ENCODE measurements around the gene SIN3B. TPM values are rescaled to one million over a fixed set of nuclear protein-coding genes. Genes with fewer than 3 reads are reported as not detected.

Gene SIN3B
- total and polyA plus RNA-seq, 9 of the 15 experiments (the other 6 are each of a cell fraction or from before 2014, with no cell fraction given), result 0.51 to 34.2 (median 14.3) TPM

DNA sequence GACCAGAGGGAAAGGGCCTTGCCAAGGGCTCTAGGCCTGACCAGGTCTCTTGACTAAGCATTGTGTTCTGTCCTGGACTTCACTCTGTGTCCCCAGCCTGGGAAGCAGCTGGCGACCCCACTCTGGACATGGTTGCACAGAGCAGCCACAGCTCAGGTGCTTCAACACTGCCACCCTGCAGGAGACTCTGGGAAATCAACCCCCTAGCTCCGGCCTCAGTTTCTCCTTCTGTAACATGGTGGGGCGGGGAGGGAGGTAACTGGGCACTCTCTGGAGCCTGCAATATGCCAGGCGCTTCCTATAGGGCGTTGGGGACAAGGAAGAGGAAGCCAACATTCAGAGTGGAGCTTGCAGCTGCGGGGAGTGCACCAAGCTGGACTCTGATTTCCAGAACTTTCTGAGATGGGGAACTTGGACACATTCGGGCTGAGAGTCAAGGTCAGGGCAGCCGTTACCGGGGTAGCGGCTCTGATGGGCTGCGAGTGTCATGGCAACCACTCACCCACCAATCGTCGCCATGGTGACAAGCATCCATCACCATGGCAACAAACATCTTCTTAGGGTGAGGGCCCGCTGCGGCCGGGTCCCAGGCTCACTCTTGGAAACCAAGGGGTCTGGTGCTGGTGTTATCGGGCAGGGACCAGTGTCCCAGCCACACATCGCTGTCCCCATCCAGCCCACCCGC lies 72.4 kb downstream of the SIN3B start (continued):
- TF ChIP-seq ZBTB9 (CRISPR knock-in tag; IDR thresholded peaks at IDR 0.05) (no peak), NEUROD1 (IDR thresholded peaks at IDR 0.05; ENCODE audit: borderline replicate concordance, low read depth, low read length, partially characterized antibody) (peak; percentile 79), RCOR1 (IDR thresholded peaks at IDR 0.05; ENCODE audit: borderline replicate concordance in 1 of 2, low read depth in 2 of 2, low read length in 2 of 2) (peak; percentile 64 to 97; a peak in 3 of 4 replicates), MXI1 (IDR thresholded peaks at IDR 0.05; ENCODE audit: low read depth, low read length) (peak; percentile 97), KDM1A (IDR thresholded peaks at IDR 0.05) (peak; percentile 85 to 91), SRSF9 (IDR thresholded peaks at IDR 0.05; ENCODE audit: borderline replicate concordance, low read depth, low read length) (no peak), MTA1 (IDR thresholded peaks at IDR 0.05; ENCODE audit: borderline replicate concordance) (no peak), BMI1 (IDR thresholded peaks at IDR 0.05; ENCODE audit: low read length) (peak; percentile 95), RNF219 (CRISPR knock-in tag; IDR thresholded peaks at IDR 0.05) (no peak), SIRT6 (IDR thresholded peaks at IDR 0.05; ENCODE audit: low read depth, low read length) (no peak), POU5F1 (IDR thresholded peaks at IDR 0.05; ENCODE audit: borderline replicate concordance, low read depth, low read length, partially characterized antibody) (no peak), ZNF174 (CRISPR knock-in tag; IDR thresholded peaks at IDR 0.05) (no peak), HDGF (IDR thresholded peaks at IDR 0.05) (no peak), ZNF408 (CRISPR knock-in tag; IDR thresholded peaks at IDR 0.05; ENCODE audit: low read depth) (no peak), TFAP4 (CRISPR knock-in tag; IDR thresholded peaks at IDR 0.05; ENCODE audit: borderline replicate concordance) (no peak)
- TF ChIP-seq, protein P1, sequence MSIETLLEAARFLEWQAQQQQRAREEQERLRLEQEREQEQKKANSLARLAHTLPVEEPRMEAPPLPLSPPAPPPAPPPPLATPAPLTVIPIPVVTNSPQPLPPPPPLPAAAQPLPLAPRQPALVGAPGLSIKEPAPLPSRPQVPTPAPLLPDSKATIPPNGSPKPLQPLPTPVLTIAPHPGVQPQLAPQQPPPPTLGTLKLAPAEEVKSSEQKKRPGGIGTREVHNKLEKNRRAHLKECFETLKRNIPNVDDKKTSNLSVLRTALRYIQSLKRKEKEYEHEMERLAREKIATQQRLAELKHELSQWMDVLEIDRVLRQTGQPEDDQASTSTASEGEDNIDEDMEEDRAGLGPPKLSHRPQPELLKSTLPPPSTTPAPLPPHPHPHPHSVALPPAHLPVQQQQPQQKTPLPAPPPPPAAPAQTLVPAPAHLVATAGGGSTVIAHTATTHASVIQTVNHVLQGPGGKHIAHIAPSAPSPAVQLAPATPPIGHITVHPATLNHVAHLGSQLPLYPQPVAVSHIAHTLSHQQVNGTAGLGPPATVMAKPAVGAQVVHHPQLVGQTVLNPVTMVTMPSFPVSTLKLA (conservative IDR thresholded peaks at IDR 0.05), result no peak
- TF ChIP-seq, protein P2, sequence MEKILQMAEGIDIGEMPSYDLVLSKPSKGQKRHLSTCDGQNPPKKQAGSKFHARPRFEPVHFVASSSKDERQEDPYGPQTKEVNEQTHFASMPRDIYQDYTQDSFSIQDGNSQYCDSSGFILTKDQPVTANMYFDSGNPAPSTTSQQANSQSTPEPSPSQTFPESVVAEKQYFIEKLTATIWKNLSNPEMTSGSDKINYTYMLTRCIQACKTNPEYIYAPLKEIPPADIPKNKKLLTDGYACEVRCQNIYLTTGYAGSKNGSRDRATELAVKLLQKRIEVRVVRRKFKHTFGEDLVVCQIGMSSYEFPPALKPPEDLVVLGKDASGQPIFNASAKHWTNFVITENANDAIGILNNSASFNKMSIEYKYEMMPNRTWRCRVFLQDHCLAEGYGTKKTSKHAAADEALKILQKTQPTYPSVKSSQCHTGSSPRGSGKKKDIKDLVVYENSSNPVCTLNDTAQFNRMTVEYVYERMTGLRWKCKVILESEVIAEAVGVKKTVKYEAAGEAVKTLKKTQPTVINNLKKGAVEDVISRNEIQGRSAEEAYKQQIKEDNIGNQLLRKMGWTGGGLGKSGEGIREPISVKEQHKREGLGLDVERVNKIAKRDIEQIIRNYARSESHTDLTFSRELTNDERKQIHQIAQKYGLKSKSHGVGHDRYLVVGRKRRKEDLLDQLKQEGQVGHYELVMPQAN (IDR thresholded peaks at IDR 0.05; ENCODE audit: borderline replicate concordance), result no peak
